A549 (cell line): ENCODE results near the gene DNAAF5. TPM values are rescaled to one million over a fixed set of nuclear protein-coding genes. Genes with fewer than 3 reads are reported as not detected.

Source experiments
- ATAC-seq, 2 experiments: fragments of 200-7000 bp in 1 of 2; fragments of >200 bp in 1 of 2; cut with Nextera tagmentation in 1 of 2; cut with Tn5 transposase in 1 of 2; 3 replicates each; pipeline versions ENCODE4 v1.8.0 to v1.9.1; 2018 to 2020; ENCODE audit warnings: mild to moderate bottlenecking in 1 of 2, moderate library complexity in 1 of 2
- CTCF ChIA-PET: fragments of 300-600 bp; sonication (Branson Sonifier 250); formaldehyde crosslinking; extraction: SDS; loops from one replicate; lab custom pipeline; 2021; ENCODE audit warnings: antibody characterized with exemption, inconsistent platforms; lab: Yijun Ruan, JAX
- POLR2A ChIA-PET: fragments of 350-600 bp; formaldehyde crosslinking; extraction: SDS; loops from one replicate; lab custom pipeline; 2021; ENCODE audit warnings: antibody characterized with exemption, inconsistent platforms; lab: Yijun Ruan, JAX
- DNase-seq, 2 experiments: peaks; one replicate each; pipeline versions ENCODE4 v3.0.0 to v3.0.0-alpha.2; 2011 to 2016; ENCODE audit warnings: low read depth in 1 of 2, low spot score in 1 of 2
- FAIRE-seq: peaks from 2 replicates; lab custom pipeline; 2011; peaks lifted over from hg19 to GRCh38; lab: Jason Lieb, UNC
- H3K27ac ChIP-seq, 2 experiments: fragments of >200 bp; sonication (Bioruptor Twin); formaldehyde crosslinking; 3 replicates each; pipeline ENCODE4 v1.5.1; 2016 to 2017
- H3K4me1 ChIP-seq: fragments of >200 bp; sonication (Bioruptor Twin); formaldehyde crosslinking; 3 replicates; pipeline ENCODE4 v1.6.1; 2016
- H3K4me2 ChIP-seq: fragments of >200 bp; sonication (Bioruptor Twin); formaldehyde crosslinking; 3 replicates; pipeline ENCODE4 v1.6.1; 2016
- H3K4me3 ChIP-seq: fragments of >200 bp; sonication (Bioruptor Twin); formaldehyde crosslinking; 3 replicates; pipeline ENCODE4 v1.5.1; 2016
- H3K9me3 ChIP-seq: fragments of >200 bp; sonication (Bioruptor Twin); formaldehyde crosslinking; 3 replicates; pipeline ENCODE4 v1.6.1; 2016
- ATOH8 ChIP-seq: fragments of 250-450 bp; sonication (Bioruptor Pico); IDR thresholded peaks from 2 replicates; pipeline ENCODE4 v1.5.0; 2020; ENCODE audit warnings: low read depth, mild to moderate bottlenecking, moderate library complexity
- CBX2 ChIP-seq: fragments of 200-600 bp; sonication (generic); IDR thresholded peaks from 2 replicates; pipeline ENCODE4 v1.6.1; 2016; ENCODE audit warnings: low read depth, mild to moderate bottlenecking, borderline replicate concordance
- CHD2 ChIP-seq: fragments of 150-350 bp; IDR thresholded peaks from 2 replicates; pipeline ENCODE4 v1.6.1; 2014; ENCODE audit warnings: low read length; ENCODE audit not compliant: partially characterized antibody
- CHD4 ChIP-seq: fragments of 200-600 bp; sonication (generic); IDR thresholded peaks from 2 replicates; pipeline ENCODE4 v1.6.1; 2016; ENCODE audit warnings: antibody characterized with exemption, mild to moderate bottlenecking, borderline replicate concordance
- EHF ChIP-seq: fragments of 250-450 bp; sonication (Bioruptor Pico); IDR thresholded peaks from 2 replicates; pipeline ENCODE4 v1.5.0; 2020; ENCODE audit warnings: mild to moderate bottlenecking
- EHMT2 ChIP-seq: fragments of 200-600 bp; sonication (generic); IDR thresholded peaks from 2 replicates; pipeline ENCODE4 v1.6.1; 2016; ENCODE audit warnings: antibody characterized with exemption, low read depth, mild to moderate bottlenecking, moderate library complexity
- EP300 ChIP-seq, 2 experiments: fragments of >200 bp; sonication (Bioruptor Twin); formaldehyde crosslinking; IDR thresholded peaks; 2 replicates in 1 of 2; 3 replicates in 1 of 2; pipeline ENCODE4 v1.6.1; 2016 to 2017
- ESRRA ChIP-seq: fragments of 150-350 bp; IDR thresholded peaks from 2 replicates; pipeline ENCODE4 v1.6.1; 2014; ENCODE audit warnings: mild to moderate bottlenecking, low read length, borderline replicate concordance
- FOSB ChIP-seq: fragments of 250-450 bp; sonication (Bioruptor Pico); IDR thresholded peaks from 2 replicates; pipeline ENCODE4 v1.5.0; 2020; ENCODE audit warnings: mild to moderate bottlenecking, moderate library complexity
- FOSL2 ChIP-seq, 2 experiments: fragments of 450-650 bp in 1 of 2; fragments of >200 bp in 1 of 2; sonication (Bioruptor Twin) in 1 of 2; formaldehyde crosslinking; IDR thresholded peaks; 2 replicates each; pipeline versions ENCODE4 v1.5.0 to v1.6.1; 2016 to 2020; ENCODE audit warnings: mild to moderate bottlenecking in 1 of 2, moderate library complexity in 1 of 2
- FOXS1 ChIP-seq: fragments of 250-450 bp; sonication (Bioruptor Pico); IDR thresholded peaks from 2 replicates; pipeline ENCODE4 v1.5.0; 2020; ENCODE audit warnings: mild to moderate bottlenecking, moderate library complexity
- JUN ChIP-seq, 2 experiments: fragments of >200 bp; sonication (Bioruptor Twin); formaldehyde crosslinking; IDR thresholded peaks; 2 replicates in 1 of 2; 3 replicates in 1 of 2; pipeline ENCODE4 v1.6.1; 2016 to 2017
- KDM5A ChIP-seq: fragments of 200-600 bp; sonication (generic); IDR thresholded peaks from 2 replicates; pipeline ENCODE4 v1.6.1; 2016; ENCODE audit warnings: antibody characterized with exemption, mild to moderate bottlenecking
- MAZ ChIP-seq: fragments of 150-350 bp; IDR thresholded peaks from 2 replicates; pipeline ENCODE4 v1.6.1; 2014; ENCODE audit warnings: antibody characterized with exemption, low read depth, low read length, borderline replicate concordance
- NFE2L2 ChIP-seq: fragments of 150-350 bp; conservative IDR thresholded peaks from 2 replicates; pipeline ENCODE4 v1.6.1; 2014; ENCODE audit warnings: low read length
- NPAS2 ChIP-seq: fragments of 250-450 bp; sonication (Bioruptor Pico); IDR thresholded peaks from 2 replicates; pipeline ENCODE4 v1.8.0; 2022; ENCODE audit warnings: mild to moderate bottlenecking, moderate library complexity, borderline replicate concordance
- POLR2AphosphoS2 ChIP-seq: conservative IDR thresholded peaks from 2 replicates; pipeline ENCODE4 v1.6.1; 2012; ENCODE audit warnings: low read length, improper control_type of control experiment, inconsistent platforms
- RCOR1 ChIP-seq: fragments of 150-350 bp; IDR thresholded peaks from 2 replicates; pipeline ENCODE4 v1.6.1; 2014; ENCODE audit warnings: antibody characterized with exemption, low read length, low read depth
- SMC3 ChIP-seq: fragments of >200 bp; sonication (Bioruptor Twin); formaldehyde crosslinking; IDR thresholded peaks from 3 replicates; pipeline ENCODE4 v1.6.1; 2018; ENCODE audit warnings: inconsistent platforms
- SREBF2 ChIP-seq: fragments of 450-650 bp; IDR thresholded peaks from 2 replicates; pipeline ENCODE4 v1.6.1; 2014; ENCODE audit warnings: mild to moderate bottlenecking, moderate library complexity
- TP53 ChIP-seq: fragments of 250-450 bp; sonication (Bioruptor Pico); IDR thresholded peaks from 2 replicates; pipeline ENCODE4 v1.5.0; 2021; ENCODE audit warnings: mild to moderate bottlenecking, moderate library complexity
- ZC3H11A ChIP-seq: fragments of 450-650 bp; IDR thresholded peaks from 2 replicates; pipeline ENCODE4 v1.6.1; 2014; ENCODE audit warnings: antibody characterized with exemption, mild to moderate bottlenecking
- ZFP36 ChIP-seq: fragments of 450-650 bp; IDR thresholded peaks from 2 replicates; pipeline ENCODE4 v1.6.1; 2014; ENCODE audit warnings: borderline replicate concordance; ENCODE audit not compliant: partially characterized antibody
- ZNF302 ChIP-seq: fragments of 250-450 bp; sonication (Bioruptor Pico); IDR thresholded peaks from 2 replicates; pipeline ENCODE4 v1.9.0; 2021; ENCODE audit warnings: inconsistent platforms, mild to moderate bottlenecking, moderate library complexity
- ZSCAN20 ChIP-seq: fragments of 250-450 bp; sonication (Bioruptor Pico); IDR thresholded peaks from 2 replicates; pipeline ENCODE4 v1.8.0; 2022; ENCODE audit warnings: mild to moderate bottlenecking, moderate library complexity
- WGBS: methylation state at CpG from one replicate; pipeline ENCODE4 v1.1.6; 2017; ENCODE audit errors: missing lambda C conversion rate; 5-methylcytosine and 5-hydroxymethylcytosine counted together
- polyA minus RNA-seq: library from RNA; depleted of rRNA, polyadenylated mRNA; stranded (reverse); fragments of >200 nt; gene quantifications from 2 replicates; pipeline ENCODE4 v1.2.3, GENCODE V29; 2011; rRNA and poly(A)+ RNA removed
- polyA plus RNA-seq, 4 experiments: library from polyadenylated mRNA; depleted of rRNA in 3 of 4; stranded (reverse); fragments of >200 nt; fragmentation: RNase III in 1 of 4; extraction: RNeasy Plus Mini Kit Qiagen cat#74134 plus additional on column Dnase treatment in 1 of 4; gene quantifications; 2 replicates in 3 of 4; 3 replicates in 1 of 4; pipeline ENCODE4 v1.2.3, GENCODE V29; 2011 to 2017
- TF ChIP-seq, protein P1 (sequence below): IDR thresholded peaks from 2 replicates; pipeline ENCODE4 v1.6.1; 2012
- TF ChIP-seq, protein P2 (sequence below): fragments of 250-450 bp; sonication (Bioruptor Pico); IDR thresholded peaks from 2 replicates; pipeline ENCODE4 v1.5.0; 2021; ENCODE audit warnings: mild to moderate bottlenecking, moderate library complexity, borderline replicate concordance
- TF ChIP-seq, protein P3 (sequence below): fragments of >200 bp; sonication (Bioruptor Twin); formaldehyde crosslinking; IDR thresholded peaks from 3 replicates; pipeline ENCODE4 v1.5.1; 2016
- TF ChIP-seq, protein P4 (sequence below): fragments of 450-650 bp; IDR thresholded peaks from 2 replicates; pipeline ENCODE4 v1.6.1; 2014; ENCODE audit warnings: antibody characterized with exemption
- TF ChIP-seq, protein P5 (sequence below): fragments of 150-350 bp; IDR thresholded peaks from 2 replicates; pipeline ENCODE4 v1.6.1; 2014; ENCODE audit warnings: low read depth, mild to moderate bottlenecking, low read length
- TF ChIP-seq, protein P6 (sequence below): IDR thresholded peaks from 2 replicates; pipeline ENCODE4 v1.6.1; 2012; ENCODE audit warnings: low read depth, borderline replicate concordance

DNAAF5 gene
- polyA plus RNA-seq (2011; rRNA removed) = 27.8 and 28.0 TPM in 2 replicates
- 89.0 and 108 TPM in 2 replicates for polyA plus RNA-seq (2012; cell fraction: cytosol; rRNA removed)
- polyA plus RNA-seq (2012; cell fraction: nucleus; rRNA removed) = 139 and 202 TPM in 2 replicates
- 34.4 to 35.4 TPM (median 34.7 TPM) in 3 replicates for polyA plus RNA-seq (2017; fragmentation: RNase III; extraction: RNeasy Plus Mini Kit Qiagen cat#74134 plus additional on column Dnase treatment)
- polyA minus RNA-seq = 40.3 and 72.1 TPM in 2 replicates

DNA sequence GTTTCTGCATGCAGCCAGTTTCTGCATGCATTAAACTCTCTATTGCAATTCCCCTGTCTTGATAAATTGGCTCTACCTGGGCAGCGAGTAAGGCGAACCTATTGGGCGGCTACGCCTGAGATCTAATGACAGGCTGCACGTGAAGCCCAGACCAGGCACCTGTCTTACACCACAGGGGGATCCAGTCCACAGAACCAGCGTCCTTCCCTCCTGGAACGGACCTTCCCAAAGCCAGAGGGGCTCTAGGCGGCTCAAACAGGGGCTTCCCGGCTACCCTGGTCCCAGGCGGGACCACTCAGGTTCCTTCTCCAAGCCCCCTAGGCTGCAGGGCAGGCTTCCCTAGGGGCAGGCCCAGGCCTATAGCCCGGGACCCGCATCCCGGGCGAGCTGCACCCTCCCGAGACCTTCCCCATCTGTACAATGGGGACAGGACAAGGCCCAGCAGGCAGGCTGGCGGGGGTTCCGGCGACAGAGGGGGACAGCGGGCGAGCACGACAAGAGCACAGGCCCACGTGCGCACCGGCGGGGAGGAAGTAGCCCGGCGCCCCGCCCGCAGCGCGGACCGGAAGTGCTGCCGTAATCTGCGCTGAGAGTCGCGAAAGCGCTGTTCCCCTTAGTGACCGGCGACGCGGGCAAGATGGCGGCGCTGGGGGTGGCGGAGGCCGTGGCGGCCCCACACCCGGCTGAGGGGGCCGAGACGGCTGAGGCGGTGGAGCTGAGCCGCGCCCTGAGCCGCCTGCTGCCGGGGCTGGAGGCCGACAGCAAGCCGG lies at the start of gene DNAAF5:
DNAAF5 (plus strand) TSS at position 616 of the 770 bp plus-strand sequence; CDS start at position 638, 22 bp downstream.
- H3K4me3 ChIP-seq = peak within 1 kb of the TSS; percentile 85
- H3K4me2 ChIP-seq = peak within 1 kb of the TSS; percentile 84
- H3K9me3 ChIP-seq = peaks cover 47% of the 10 kb centered on the region
- H3K27ac ChIP-seq = peak within 1 kb of the TSS; percentile 91 to 98
- DNase-seq (peak; percentile 81 to 93), ATAC-seq (peak; percentile 90 to 92), FAIRE-seq (no peak)
- WGBS = 37% methylated on average over 9 of the region's 56 CpGs
- peaks cover 8% of the 10 kb centered on the region; the same call in 2 of the 3 replicates for H3K4me1 ChIP-seq
- ChIA-PET CTCF (no interaction called here), POLR2A (no interaction called here)
- TF ChIP-seq, protein P1, sequence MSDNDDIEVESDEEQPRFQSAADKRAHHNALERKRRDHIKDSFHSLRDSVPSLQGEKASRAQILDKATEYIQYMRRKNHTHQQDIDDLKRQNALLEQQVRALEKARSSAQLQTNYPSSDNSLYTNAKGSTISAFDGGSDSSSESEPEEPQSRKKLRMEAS = peak; percentile 100
- TF ChIP-seq FOSB (CRISPR knock-in tag) (0 out of 2 replicates have a peak, but pooled peaks have one; percentile 35), ZSCAN20 (no peak), POLR2AphosphoS2 (no peak), FOSL2 (IDR thresholded peaks at IDR 0.05) (no peak), FOSL2 (CRISPR knock-in tag; IDR thresholded peaks at IDR 0.05) (no peak), EHF (CRISPR knock-in tag) (peak; percentile 64; the same call in 1 of the 2 replicates), CHD2 (no peak), ZFP36 (no peak), CBX2 (no peak), CHD4 (peak; percentile 34; the same call in 1 of the 2 replicates), NPAS2 (CRISPR knock-in tag) (no peak; the same call in 1 of the 2 replicates), EHMT2 (no peak), MAZ (0 out of 2 replicates have a peak, but pooled peaks have one; percentile 26), RCOR1 (no peak), ZC3H11A (no peak), ZNF302 (CRISPR knock-in tag) (peak; percentile 44; the same call in 1 of the 2 replicates), ATOH8 (peak; percentile 75), FOXS1 (CRISPR knock-in tag) (peak; percentile 67), TP53 (CRISPR knock-in tag) (peak; percentile 80), JUN (IDR thresholded peaks at IDR 0.05) (peak; percentile 53 to 83), SREBF2 (no peak), KDM5A (peak; percentile 44; the same call in 1 of the 2 replicates), ESRRA (no peak), NFE2L2 (no peak), SMC3 (no peak), EP300 (IDR thresholded peaks at IDR 0.05) (no peak)
- TF ChIP-seq, protein P2, sequence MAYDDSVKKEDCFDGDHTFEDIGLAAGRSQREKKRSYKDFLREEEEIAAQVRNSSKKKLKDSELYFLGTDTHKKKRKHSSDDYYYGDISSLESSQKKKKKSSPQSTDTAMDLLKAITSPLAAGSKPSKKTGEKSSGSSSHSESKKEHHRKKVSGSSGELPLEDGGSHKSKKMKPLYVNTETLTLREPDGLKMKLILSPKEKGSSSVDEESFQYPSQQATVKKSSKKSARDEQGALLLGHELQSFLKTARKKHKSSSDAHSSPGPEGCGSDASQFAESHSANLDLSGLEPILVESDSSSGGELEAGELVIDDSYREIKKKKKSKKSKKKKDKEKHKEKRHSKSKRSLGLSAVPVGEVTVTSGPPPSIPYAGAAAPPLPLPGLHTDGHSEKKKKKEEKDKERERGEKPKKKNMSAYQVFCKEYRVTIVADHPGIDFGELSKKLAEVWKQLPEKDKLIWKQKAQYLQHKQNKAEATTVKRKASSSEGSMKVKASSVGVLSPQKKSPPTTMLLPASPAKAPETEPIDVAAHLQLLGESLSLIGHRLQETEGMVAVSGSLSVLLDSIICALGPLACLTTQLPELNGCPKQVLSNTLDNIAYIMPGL (CRISPR knock-in tag) = peak; percentile 39; the same call in 1 of the 2 replicates
- TF ChIP-seq, protein P3, sequence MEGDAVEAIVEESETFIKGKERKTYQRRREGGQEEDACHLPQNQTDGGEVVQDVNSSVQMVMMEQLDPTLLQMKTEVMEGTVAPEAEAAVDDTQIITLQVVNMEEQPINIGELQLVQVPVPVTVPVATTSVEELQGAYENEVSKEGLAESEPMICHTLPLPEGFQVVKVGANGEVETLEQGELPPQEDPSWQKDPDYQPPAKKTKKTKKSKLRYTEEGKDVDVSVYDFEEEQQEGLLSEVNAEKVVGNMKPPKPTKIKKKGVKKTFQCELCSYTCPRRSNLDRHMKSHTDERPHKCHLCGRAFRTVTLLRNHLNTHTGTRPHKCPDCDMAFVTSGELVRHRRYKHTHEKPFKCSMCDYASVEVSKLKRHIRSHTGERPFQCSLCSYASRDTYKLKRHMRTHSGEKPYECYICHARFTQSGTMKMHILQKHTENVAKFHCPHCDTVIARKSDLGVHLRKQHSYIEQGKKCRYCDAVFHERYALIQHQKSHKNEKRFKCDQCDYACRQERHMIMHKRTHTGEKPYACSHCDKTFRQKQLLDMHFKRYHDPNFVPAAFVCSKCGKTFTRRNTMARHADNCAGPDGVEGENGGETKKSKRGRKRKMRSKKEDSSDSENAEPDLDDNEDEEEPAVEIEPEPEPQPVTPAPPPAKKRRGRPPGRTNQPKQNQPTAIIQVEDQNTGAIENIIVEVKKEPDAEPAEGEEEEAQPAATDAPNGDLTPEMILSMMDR = no peak
- TF ChIP-seq, protein P4, sequence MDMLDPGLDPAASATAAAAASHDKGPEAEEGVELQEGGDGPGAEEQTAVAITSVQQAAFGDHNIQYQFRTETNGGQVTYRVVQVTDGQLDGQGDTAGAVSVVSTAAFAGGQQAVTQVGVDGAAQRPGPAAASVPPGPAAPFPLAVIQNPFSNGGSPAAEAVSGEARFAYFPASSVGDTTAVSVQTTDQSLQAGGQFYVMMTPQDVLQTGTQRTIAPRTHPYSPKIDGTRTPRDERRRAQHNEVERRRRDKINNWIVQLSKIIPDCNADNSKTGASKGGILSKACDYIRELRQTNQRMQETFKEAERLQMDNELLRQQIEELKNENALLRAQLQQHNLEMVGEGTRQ = peak; percentile 75
- TF ChIP-seq, protein P5, sequence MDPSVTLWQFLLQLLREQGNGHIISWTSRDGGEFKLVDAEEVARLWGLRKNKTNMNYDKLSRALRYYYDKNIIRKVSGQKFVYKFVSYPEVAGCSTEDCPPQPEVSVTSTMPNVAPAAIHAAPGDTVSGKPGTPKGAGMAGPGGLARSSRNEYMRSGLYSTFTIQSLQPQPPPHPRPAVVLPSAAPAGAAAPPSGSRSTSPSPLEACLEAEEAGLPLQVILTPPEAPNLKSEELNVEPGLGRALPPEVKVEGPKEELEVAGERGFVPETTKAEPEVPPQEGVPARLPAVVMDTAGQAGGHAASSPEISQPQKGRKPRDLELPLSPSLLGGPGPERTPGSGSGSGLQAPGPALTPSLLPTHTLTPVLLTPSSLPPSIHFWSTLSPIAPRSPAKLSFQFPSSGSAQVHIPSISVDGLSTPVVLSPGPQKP = peak; percentile 65; the same call in 1 of the 2 replicates
- TF ChIP-seq, protein P6, sequence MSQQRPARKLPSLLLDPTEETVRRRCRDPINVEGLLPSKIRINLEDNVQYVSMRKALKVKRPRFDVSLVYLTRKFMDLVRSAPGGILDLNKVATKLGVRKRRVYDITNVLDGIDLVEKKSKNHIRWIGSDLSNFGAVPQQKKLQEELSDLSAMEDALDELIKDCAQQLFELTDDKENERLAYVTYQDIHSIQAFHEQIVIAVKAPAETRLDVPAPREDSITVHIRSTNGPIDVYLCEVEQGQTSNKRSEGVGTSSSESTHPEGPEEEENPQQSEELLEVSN = peak; percentile 99
